BLaER1 treated with 17β-estradiol and CSF1 and Interleukin-3, amounts not matched to agents 10 nM and 100 nM (cell line): ENCODE results near the gene TUBGCP4.

ENCODE experiments used
- H3K27ac ChIP-seq, 11 experiments: shearing (Covaris generic); formaldehyde crosslinking; 2 replicates each; pipeline ENCODE4 v1.8.1; 2022
- H3K27me3 ChIP-seq, 11 experiments: shearing (Covaris generic); formaldehyde crosslinking; 2 replicates each; pipeline ENCODE4 v1.8.1; 2022
- H3K36me3 ChIP-seq, 11 experiments: shearing (Covaris generic); formaldehyde crosslinking; 2 replicates each; pipeline ENCODE4 v1.8.1; 2022
- H3K4me1 ChIP-seq, 10 experiments: shearing (Covaris generic); formaldehyde crosslinking; 2 replicates each; pipeline ENCODE4 v1.8.1; 2022
- H3K4me2 ChIP-seq, 11 experiments: shearing (Covaris generic); formaldehyde crosslinking; 2 replicates each; pipeline ENCODE4 v1.8.1; 2022
- H3K4me3 ChIP-seq, 10 experiments: shearing (Covaris generic); formaldehyde crosslinking; 2 replicates each; pipeline ENCODE4 v1.8.1; 2022
- H3K9ac ChIP-seq, 11 experiments: shearing (Covaris generic); formaldehyde crosslinking; 2 replicates each; pipeline ENCODE4 v1.8.1; 2022
- H3K9me3 ChIP-seq, 11 experiments: shearing (Covaris generic); formaldehyde crosslinking; replicated peaks in 1 of 11; 2 replicates each; pipeline ENCODE4 v1.8.1; 2022
- H4K20me1 ChIP-seq, 11 experiments: shearing (Covaris generic); formaldehyde crosslinking; 2 replicates each; pipeline ENCODE4 v1.8.1; 2022
- Cebpa-rat ChIP-seq, 11 experiments: shearing (Covaris generic); IDR thresholded peaks; 2 replicates each; pipeline ENCODE4 v1.8.1; 2022

Gene TUBGCP4, protein sequence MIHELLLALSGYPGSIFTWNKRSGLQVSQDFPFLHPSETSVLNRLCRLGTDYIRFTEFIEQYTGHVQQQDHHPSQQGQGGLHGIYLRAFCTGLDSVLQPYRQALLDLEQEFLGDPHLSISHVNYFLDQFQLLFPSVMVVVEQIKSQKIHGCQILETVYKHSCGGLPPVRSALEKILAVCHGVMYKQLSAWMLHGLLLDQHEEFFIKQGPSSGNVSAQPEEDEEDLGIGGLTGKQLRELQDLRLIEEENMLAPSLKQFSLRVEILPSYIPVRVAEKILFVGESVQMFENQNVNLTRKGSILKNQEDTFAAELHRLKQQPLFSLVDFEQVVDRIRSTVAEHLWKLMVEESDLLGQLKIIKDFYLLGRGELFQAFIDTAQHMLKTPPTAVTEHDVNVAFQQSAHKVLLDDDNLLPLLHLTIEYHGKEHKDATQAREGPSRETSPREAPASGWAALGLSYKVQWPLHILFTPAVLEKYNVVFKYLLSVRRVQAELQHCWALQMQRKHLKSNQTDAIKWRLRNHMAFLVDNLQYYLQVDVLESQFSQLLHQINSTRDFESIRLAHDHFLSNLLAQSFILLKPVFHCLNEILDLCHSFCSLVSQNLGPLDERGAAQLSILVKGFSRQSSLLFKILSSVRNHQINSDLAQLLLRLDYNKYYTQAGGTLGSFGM

DNA sequence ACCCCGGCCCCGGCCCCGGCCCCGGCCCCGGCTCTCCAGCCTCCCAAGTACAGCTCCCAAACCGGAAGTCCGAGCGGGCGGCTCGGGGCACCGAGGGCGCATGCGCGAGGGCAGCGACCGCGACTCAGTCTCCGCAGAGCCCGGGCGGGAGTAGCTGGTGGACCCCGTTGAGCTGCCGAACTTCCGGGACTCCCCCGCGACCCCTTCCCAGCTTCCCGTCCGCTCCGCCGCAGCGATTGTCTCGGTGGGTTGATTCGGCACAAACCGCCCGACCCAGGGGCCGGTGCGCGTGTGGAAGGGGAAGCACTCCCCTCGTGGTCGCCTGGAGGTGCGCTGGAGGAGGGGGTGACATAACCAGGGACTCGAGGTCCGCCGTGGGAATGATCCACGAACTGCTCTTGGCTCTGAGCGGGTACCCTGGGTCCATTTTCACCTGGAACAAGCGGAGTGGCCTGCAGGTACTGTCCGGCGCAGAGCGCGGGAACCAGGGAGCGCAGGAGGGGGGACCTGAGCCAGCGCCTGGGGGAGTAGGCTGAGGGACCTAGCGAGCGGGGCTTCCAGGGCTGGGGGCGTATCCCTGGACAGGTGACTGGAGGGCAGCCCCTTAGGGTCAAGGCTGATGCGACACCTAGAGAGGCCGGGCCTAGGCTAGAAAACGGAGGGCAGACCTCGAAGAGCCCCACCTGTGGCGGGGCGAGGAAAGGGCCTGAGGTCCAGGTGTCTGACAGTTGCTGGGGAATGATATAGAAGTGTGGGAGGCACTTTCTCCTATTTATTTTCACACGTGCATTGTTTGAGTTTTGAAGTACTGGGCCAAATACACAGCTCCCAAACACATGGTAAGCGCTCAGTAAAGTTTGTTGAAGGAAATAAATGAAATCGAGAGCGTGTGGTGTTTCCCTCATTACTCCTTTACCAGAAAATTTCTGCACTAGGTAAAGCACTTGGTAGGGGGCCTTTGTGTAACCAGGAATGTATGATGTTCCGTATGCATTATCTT lies at the start of gene TUBGCP4, which contains the start of gene ZSCAN29:
TSS of gene TUBGCP4 (plus strand) at position 127 of the 1,000 bp plus-strand sequence. CDS start at position 381, 254 bp downstream.
TSS of gene ZSCAN29 (minus strand) at position 69 of the 1,000 bp plus-strand sequence. CDS start 1,130 bp downstream, outside the sequence.
- no peak for TF ChIP-seq Cebpa-rat (IDR thresholded peaks at IDR 0.05)
- H3K4me1 ChIP-seq: peaks cover 32 to 46% (median 37%) of the 10 kb centered on the region in 10 experiments

DNA sequence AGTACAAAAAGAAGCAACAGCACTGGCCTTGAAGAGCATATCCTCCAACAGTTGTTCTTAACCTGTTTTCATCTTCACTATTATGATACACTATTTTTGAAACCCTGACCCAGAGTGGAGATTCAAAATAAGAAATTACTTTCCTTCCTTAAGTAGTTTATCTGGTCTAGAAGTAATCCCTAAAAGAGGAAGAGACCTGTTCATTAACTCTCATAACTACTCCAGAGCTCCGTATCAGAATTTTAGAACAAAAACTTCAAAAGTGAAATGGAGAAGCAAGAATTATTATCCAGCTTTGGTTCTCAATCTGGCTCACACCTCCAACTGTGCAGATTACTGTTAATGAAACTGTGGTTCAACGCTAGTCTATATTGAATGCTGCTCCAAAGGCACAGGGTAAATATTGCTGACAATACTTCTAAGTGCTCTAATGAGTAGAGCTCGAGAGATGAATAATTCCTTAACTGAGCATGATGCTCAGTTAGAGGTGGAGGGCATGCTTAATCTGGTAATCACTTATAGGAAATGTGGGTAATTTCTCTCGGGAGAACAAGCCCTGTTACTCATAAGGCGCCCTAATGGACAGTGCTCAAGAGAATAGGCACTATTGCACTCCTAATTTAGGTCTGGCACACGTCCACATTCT lies 45.7 kb upstream of the TUBGCP4 start:
- Histone ChIP-seq H3K4me2 (no peak overlapping the region), H3K4me3 (no peak overlapping the region)

More for the DNA sequence above, at the start of gene TUBGCP4, which contains the start of gene ZSCAN29:
- Histone ChIP-seq H3K27me3 (no peaks in the 10 kb centered on the region), H3K36me3 (peaks cover 27 to 62% (median 48%) of the 10 kb centered on the region in 11 experiments), H3K27ac (peak within 1 kb of the TSS; percentile 82 to 92 (median 88)), H3K9me3 (peaks cover 21 to 42% (median 34%) of the 10 kb centered on the region in 11 experiments), H3K4me3 (peak within 1 kb of the TSS; percentile 76 to 93 (median 85)), H4K20me1 (peaks cover 0 to 27% (median 0%) of the 10 kb centered on the region in 11 experiments; a peak in 6 of 22 replicates), H3K4me2 (peak within 1 kb of the TSS; percentile 85 to 99 (median 96)), H3K9ac (peak within 1 kb of the TSS; percentile 88 to 93 (median 92))

DNA sequence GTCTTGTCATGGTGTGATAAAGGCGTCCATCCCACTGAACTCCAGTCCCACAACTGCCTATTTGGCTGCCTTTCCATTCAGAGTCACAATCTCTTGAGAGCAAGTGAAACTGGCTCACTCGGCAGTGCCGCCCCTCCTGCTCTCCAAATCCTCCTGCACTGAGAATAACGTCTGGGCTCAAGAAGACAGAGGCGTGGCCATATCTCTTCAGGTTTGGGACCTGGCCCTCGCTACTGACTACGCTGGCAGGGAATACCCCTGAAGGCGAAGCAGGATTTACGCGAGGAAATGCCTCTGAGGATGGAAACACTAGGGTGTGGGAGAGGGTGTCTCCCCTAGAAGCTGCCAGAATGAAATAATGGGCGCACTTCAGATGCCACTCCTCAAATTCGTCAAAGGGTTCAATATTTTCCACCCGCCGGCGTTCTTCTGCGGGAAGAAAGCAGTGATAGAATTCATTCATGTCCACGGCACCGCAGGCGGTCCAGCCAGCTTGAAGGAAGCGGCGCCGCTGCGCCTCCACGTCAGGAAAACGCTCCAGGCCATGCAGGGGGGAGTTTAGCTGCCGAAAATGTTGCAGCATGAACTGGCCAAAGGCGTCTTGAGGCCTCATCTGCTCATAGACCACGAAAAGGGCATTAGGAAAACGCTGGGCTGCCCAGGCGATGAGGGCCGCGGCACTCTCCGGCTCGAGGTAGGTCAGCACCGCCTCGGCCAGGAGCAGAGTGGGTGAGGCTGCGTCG lies 41.5 kb upstream of the TUBGCP4 start:
- Histone ChIP-seq H3K4me3 (peak overlapping the region; percentile 63 to 81 (median 70)), H4K20me1 (no peaks in the 10 kb centered on the region), H3K27me3 (no peaks in the 10 kb centered on the region), H3K9ac (peak overlapping the region; percentile 75 to 86 (median 84)), H3K9me3 (peaks cover 0 to 23% (median 18%) of the 10 kb centered on the region in 11 experiments; a peak in 18 of 22 replicates), H3K36me3 (peaks cover 0 to 24% (median 15%) of the 10 kb centered on the region in 11 experiments; a peak in 19 of 22 replicates), H3K4me2 (peak overlapping the region; percentile 84 to 99 (median 93)), H3K4me1 (peaks cover 13 to 31% (median 21%) of the 10 kb centered on the region in 10 experiments), H3K27ac (peak overlapping the region; percentile 79 to 93 (median 86))
- TF ChIP-seq Cebpa-rat (IDR thresholded peaks at IDR 0.05): no peak

More for the DNA sequence above, 45.7 kb upstream of the TUBGCP4 start:
- Histone ChIP-seq H4K20me1 (no peaks in the 10 kb centered on the region), H3K36me3 (peaks cover 0 to 24% (median 15%) of the 10 kb centered on the region in 11 experiments; a peak in 19 of 22 replicates), H3K27me3 (no peaks in the 10 kb centered on the region), H3K4me1 (peaks cover 13 to 35% (median 27%) of the 10 kb centered on the region in 10 experiments), H3K9me3 (peaks cover 0 to 20% (median 18%) of the 10 kb centered on the region in 11 experiments; a peak in 18 of 22 replicates), H3K27ac (no peak overlapping the region), H3K9ac (no peak overlapping the region)
- no peak for TF ChIP-seq Cebpa-rat (IDR thresholded peaks at IDR 0.05)

DNA sequence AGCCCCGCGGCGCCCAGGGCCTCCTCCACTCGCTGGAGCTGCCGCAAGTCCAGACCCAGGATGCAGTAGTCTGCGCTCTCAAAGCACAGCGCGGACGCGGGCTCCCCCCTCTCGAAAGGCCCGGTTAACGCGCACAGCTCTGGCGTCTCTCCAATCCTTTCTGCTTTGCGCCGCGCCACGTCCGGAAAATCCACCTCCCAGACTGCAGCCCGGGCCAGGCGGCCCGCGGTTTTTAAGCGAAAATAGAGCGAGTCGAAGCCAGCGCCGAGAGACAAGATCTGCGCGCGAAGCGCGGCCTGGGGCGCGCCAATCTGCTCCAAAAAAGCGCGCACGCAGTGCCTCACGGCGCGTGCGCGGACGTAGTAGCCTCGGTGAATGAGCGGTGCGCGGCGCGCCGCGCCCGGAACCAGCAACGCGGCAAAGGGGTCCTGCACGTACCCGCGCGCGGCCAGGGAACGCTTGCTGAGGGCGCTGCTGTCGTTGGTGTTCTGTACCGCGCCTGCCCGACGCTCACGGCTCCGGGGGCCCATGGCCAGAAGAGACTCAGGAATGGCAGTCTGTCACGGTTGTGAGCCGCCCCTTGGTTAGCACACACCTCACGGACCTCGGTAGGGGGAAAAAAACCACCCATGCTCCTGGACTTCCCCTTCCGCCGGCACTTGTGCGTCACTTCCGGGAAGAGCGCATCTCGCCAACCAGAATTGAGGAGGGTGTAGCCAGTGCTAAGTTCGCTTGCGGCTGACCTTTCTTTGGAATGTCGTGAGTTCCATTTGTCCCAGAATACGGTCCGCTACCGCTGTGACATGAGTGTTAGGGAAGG lies 40.7 kb upstream of the TUBGCP4 start, which contains the start of gene LCMT2:
TSS of gene LCMT2 (minus strand) at position 614 of the 820 bp plus-strand sequence. CDS start at position 530, 84 bp downstream.
- Histone ChIP-seq H3K4me1 (peaks cover 13 to 31% (median 21%) of the 10 kb centered on the region in 10 experiments), H3K4me2 (peak within 1 kb of the TSS; percentile 84 to 99 (median 93)), H3K27me3 (no peaks in the 10 kb centered on the region), H3K9ac (peak within 1 kb of the TSS; percentile 75 to 86 (median 84)), H3K36me3 (peaks cover 5 to 24% (median 15%) of the 10 kb centered on the region in 11 experiments; a peak in 21 of 22 replicates), H4K20me1 (no peaks in the 10 kb centered on the region), H3K9me3 (peaks cover 0 to 23% (median 18%) of the 10 kb centered on the region in 11 experiments; a peak in 18 of 22 replicates), H3K27ac (peak within 1 kb of the TSS; percentile 79 to 93 (median 86)), H3K4me3 (peak within 1 kb of the TSS; percentile 63 to 81 (median 70))
- no peak for TF ChIP-seq Cebpa-rat (IDR thresholded peaks at IDR 0.05)

DNA sequence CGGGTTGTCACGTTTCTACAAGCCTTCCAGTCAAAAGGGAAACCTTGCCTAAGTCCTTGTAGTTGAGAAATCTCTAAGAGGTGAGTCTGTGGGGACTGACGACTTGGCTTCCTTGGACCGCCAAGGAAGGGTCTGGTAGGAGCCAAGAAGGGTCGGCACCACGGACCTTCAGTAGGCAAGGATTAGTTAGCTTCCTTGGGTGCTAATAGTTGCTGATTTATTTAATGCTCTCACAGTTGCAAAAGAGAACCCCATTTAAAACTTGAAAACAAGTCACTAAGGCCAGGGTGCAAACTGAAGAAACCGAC lies 40.2 kb upstream of the TUBGCP4 start:
- H3K4me1 ChIP-seq: peaks cover 13 to 28% (median 21%) of the 10 kb centered on the region in 10 experiments
- no peaks in the 10 kb centered on the region for H4K20me1 ChIP-seq
- no peak for TF ChIP-seq Cebpa-rat (IDR thresholded peaks at IDR 0.05)
- peak overlapping the region; percentile 84 to 99 (median 93) for H3K4me2 ChIP-seq
- H3K27ac ChIP-seq: peak overlapping the region; percentile 79 to 93 (median 86); a peak in 20 of 22 replicates
- no peaks in the 10 kb centered on the region for H3K27me3 ChIP-seq
- H3K9ac ChIP-seq: peak overlapping the region; percentile 75 to 86 (median 84); a peak in 21 of 22 replicates
- peak overlapping the region; percentile 63 to 81 (median 70) for H3K4me3 ChIP-seq
- H3K36me3 ChIP-seq: peaks cover 10 to 24% (median 17%) of the 10 kb centered on the region in 11 experiments; a peak in 21 of 22 replicates
- peaks cover 0 to 23% (median 18%) of the 10 kb centered on the region in 11 experiments; a peak in 18 of 22 replicates for H3K9me3 ChIP-seq

DNA sequence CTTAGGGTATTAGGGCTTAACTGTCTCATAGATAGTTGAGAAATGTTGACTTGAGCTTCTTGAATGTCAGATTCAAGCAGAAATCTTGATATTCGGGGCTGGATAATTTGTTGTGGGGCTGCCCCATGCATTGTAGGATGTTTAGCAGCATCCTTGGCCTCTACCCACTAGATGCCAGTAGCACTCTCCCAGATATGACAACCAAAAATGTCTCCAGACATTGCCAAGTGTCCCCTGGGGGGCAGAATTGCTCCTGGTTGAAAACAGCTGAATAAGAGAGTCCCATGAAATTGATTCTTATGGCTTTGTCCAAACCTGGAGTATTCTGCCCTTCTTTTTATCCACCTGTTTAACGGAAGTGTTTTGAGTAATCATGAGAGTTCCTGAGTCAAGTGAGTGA lies 24.6 kb upstream of the TUBGCP4 start:
- Histone ChIP-seq H3K27me3 (no peaks in the 10 kb centered on the region), H3K9me3 (no peaks in the 10 kb centered on the region), H3K36me3 (peaks cover 0 to 33% (median 6%) of the 10 kb centered on the region in 11 experiments; a peak in 11 of 22 replicates), H3K27ac (no peak overlapping the region), H3K4me3 (no peak overlapping the region), H4K20me1 (no peaks in the 10 kb centered on the region), H3K4me2 (no peak overlapping the region), H3K9ac (no peak overlapping the region), H3K4me1 (peaks cover 0 to 14% (median 0%) of the 10 kb centered on the region in 10 experiments; a peak in 4 of 20 replicates)
- no peak for TF ChIP-seq Cebpa-rat (IDR thresholded peaks at IDR 0.05)
